ENCODE measurements around the gene RBP2.

GRCh38 chr3:139491027-139491700 is 14.8 kb upstream of the RBP2 start:
- TF ChIP-seq POLR2A (IDR thresholded peaks at IDR 0.05) (no peak), CTCF (IDR thresholded peaks at IDR 0.05) (no peak)
